H1 (cell line): ENCODE data around the gene MCCD1.

Experiments
- CEBPB ChIP-seq: IDR thresholded peaks from 2 replicates; pipeline ENCODE4 v1.6.1; 2012; ENCODE audit warnings: low read depth, low read length
- CTCF ChIP-seq, 3 experiments: IDR thresholded peaks; 1 replicate in 2 of 3; 2 replicates in 1 of 3; pipeline versions ENCODE4 v1.5.1 to v1.6.1; 2011; ENCODE audit warnings: low read length in 3 of 3, mild to moderate bottlenecking in 3 of 3, inconsistent platforms in 2 of 3, low read depth in 1 of 3, moderate library complexity in 1 of 3; ENCODE audit not compliant: insufficient read depth in 1 of 3; ENCODE audit errors: control extremely low read depth in 1 of 3
- EP300 ChIP-seq, 2 experiments: IDR thresholded peaks; 1 replicate in 1 of 2; 2 replicates in 1 of 2; pipeline ENCODE4 v1.6.1; 2011 to 2012; ENCODE audit warnings: low read depth in 2 of 2, low read length in 2 of 2, mild to moderate bottlenecking in 2 of 2, borderline replicate concordance in 1 of 2, inconsistent platforms in 1 of 2, moderate library complexity in 1 of 2
- EZH2 ChIP-seq: fragments of 200-600 bp; sonication (generic); IDR thresholded peaks from 2 replicates; pipeline ENCODE4 v1.7.1; 2012; ENCODE audit warnings: low read depth, mild to moderate bottlenecking, moderate library complexity, low read length, inconsistent platforms; ENCODE audit not compliant: severe bottlenecking
- GABPA ChIP-seq: IDR thresholded peaks from 2 replicates; pipeline ENCODE4 v1.6.1; 2011; ENCODE audit warnings: mild to moderate bottlenecking, low read length, moderate library complexity, borderline replicate concordance; ENCODE audit not compliant: insufficient read depth
- GTF2F1 ChIP-seq: IDR thresholded peaks from 2 replicates; pipeline ENCODE4 v1.6.1; 2012; ENCODE audit warnings: low read depth, low read length, improper control_type of control experiment, borderline replicate concordance
- HDAC2 ChIP-seq, 2 experiments: fragments of 300-600 bp in 1 of 2; sonication (generic) in 1 of 2; IDR thresholded peaks; 2 replicates each; pipeline ENCODE4 v1.6.1; 2011 to 2012; ENCODE audit warnings: low read depth in 2 of 2, low read length in 2 of 2, mild to moderate bottlenecking in 2 of 2, moderate library complexity in 2 of 2, borderline replicate concordance in 1 of 2, inconsistent platforms in 1 of 2
- KDM5A ChIP-seq: fragments of 200-600 bp; IDR thresholded peaks from 2 replicates; pipeline ENCODE4 v1.7.1; 2012; ENCODE audit warnings: mild to moderate bottlenecking, low read length, inconsistent platforms, mixed read lengths
- POLR2A ChIP-seq, 2 experiments: IDR thresholded peaks; 1 replicate in 1 of 2; 2 replicates in 1 of 2; pipeline ENCODE4 v1.6.1; 2011; ENCODE audit warnings: low read depth in 2 of 2, low read length in 2 of 2, mild to moderate bottlenecking in 2 of 2; ENCODE audit errors: control extremely low read depth in 1 of 2
- POLR2AphosphoS5 ChIP-seq: IDR thresholded peaks from 2 replicates; pipeline ENCODE4 v1.6.1; 2011; ENCODE audit warnings: low read depth, low read length
- POU5F1 ChIP-seq: IDR thresholded peaks from 2 replicates; pipeline ENCODE4 v1.6.1; 2011; ENCODE audit warnings: low read depth, mild to moderate bottlenecking, low read length, moderate library complexity
- RFX5 ChIP-seq: IDR thresholded peaks from 2 replicates; pipeline ENCODE4 v1.6.1; 2011; ENCODE audit warnings: low read depth, low read length, improper control_type of control experiment, borderline replicate concordance
- TAF1 ChIP-seq: IDR thresholded peaks from 2 replicates; pipeline ENCODE4 v1.6.1; 2011; ENCODE audit warnings: mild to moderate bottlenecking, low read depth, low read length
- TF ChIP-seq, protein P1 (sequence below): IDR thresholded peaks from 2 replicates; pipeline ENCODE4 v1.6.1; 2011; ENCODE audit warnings: low read depth, mild to moderate bottlenecking, low read length; ENCODE audit not compliant: insufficient read depth

DNA sequence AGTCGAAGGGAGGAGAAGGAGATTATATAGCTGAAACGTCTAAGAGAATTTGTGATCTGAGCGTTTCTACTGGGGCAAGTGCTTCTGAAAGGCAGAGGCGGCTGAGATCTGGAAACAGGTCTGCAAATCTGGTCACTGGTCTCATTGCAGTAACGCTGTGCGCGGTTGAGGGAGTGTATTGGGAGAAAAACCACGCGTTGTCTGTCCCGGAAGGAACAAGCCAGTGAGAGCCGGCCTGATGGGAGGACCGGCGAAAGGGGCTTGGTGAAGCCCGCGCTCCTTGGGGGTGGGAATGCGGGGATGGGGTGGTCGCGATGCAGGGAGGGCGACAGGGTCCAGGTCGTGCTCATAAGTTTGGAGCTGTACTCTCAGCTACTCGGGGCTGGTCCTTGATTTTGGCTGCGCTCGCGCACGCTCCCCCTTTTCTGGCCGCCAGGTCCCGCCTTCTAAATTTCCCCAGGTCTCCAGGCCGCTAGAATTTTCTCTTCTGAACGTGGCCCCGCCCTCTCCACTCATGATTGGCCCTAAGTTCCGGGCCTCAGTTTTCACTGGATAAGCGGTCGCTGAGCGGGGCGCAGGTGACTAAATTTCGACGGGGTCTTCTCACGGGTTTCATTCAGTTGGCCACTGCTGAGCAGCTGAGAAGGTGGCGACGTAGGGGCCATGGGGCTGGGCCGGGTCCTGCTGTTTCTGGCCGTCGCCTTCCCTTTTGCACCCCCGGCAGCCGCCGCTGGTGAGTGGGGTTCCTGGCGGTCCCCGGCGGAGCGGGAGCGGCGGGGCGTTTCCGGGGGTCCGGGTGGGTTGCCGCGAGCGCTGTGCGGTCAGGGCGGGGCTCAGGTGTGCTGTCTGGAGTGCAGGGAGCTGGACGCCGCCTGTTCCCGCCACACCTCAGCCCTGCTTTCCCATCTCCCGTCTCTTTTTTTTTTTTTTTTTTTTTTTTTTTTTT is 31.0 kb upstream of the MCCD1 start, which contains the start of gene MICB:
- TF ChIP-seq CTCF (IDR thresholded peaks at IDR 0.05; ENCODE audit: control extremely low read depth in 1 of 3, insufficient read depth in 1 of 3, low read depth in 1 of 3, low read length in 3 of 3) (no peak), HDAC2 (IDR thresholded peaks at IDR 0.05; ENCODE audit: borderline replicate concordance in 1 of 2, low read depth in 2 of 2, low read length in 2 of 2) (0 out of 4 replicates have a peak, but pooled peaks of 1 of the 2 experiments have one; percentile 49), CEBPB (no peak), POLR2A (IDR thresholded peaks at IDR 0.05; ENCODE audit: control extremely low read depth in 1 of 2, low read depth in 2 of 2, low read length in 2 of 2) (peak in 1 of 2 experiments; percentile 79; a peak in 2 of 3 replicates), POU5F1 (no peak), RFX5 (no peak), POLR2AphosphoS5 (0 out of 2 replicates have a peak, but pooled peaks have one; percentile 63), GABPA (no peak), TAF1 (peak; percentile 92), EZH2 (no peak), GTF2F1 (no peak), EP300 (IDR thresholded peaks at IDR 0.05; ENCODE audit: borderline replicate concordance in 1 of 2, low read depth in 2 of 2, low read length in 2 of 2) (no peak), KDM5A (no peak)
- TF ChIP-seq, protein P1, sequence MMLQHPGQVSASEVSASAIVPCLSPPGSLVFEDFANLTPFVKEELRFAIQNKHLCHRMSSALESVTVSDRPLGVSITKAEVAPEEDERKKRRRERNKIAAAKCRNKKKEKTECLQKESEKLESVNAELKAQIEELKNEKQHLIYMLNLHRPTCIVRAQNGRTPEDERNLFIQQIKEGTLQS = no peak
